Neuronal stem cell (in vitro differentiated cells): ENCODE measurements around the gene HPCAL1.

Source experiments
- DNase-seq: peaks from one replicate; pipeline ENCODE4 v3.0.0-alpha.2; 2013; ENCODE audit warnings: low spot score
- H2AFZ ChIP-seq: one replicate; pipeline ENCODE4 v1.6.1; 2013; ENCODE audit warnings: mild to moderate bottlenecking, low read length, inconsistent platforms
- H2AK5ac ChIP-seq: 2 replicates; pipeline ENCODE4 v1.6.1; 2013; ENCODE audit warnings: low read depth, mild to moderate bottlenecking, inconsistent platforms, low read length, moderate library complexity, mixed read lengths
- H2BK120ac ChIP-seq: 2 replicates; pipeline ENCODE4 v1.6.1; 2013; ENCODE audit warnings: low read depth, mild to moderate bottlenecking, inconsistent platforms, low read length, moderate library complexity, mixed read lengths
- H2BK12ac ChIP-seq: one replicate; pipeline ENCODE4 v1.6.1; 2013; ENCODE audit warnings: low read length, inconsistent platforms
- H2BK15ac ChIP-seq: 2 replicates; pipeline ENCODE4 v1.6.1; 2013; ENCODE audit warnings: mild to moderate bottlenecking, low read length, inconsistent platforms, mixed read lengths
- H2BK5ac ChIP-seq: one replicate; pipeline ENCODE4 v1.6.1; 2013; ENCODE audit warnings: inconsistent platforms, mild to moderate bottlenecking, low read length, moderate library complexity
- H3K14ac ChIP-seq: one replicate; pipeline ENCODE4 v1.6.1; 2013; ENCODE audit warnings: low read length, inconsistent platforms
- H3K18ac ChIP-seq: 2 replicates; pipeline ENCODE4 v1.6.1; 2013; ENCODE audit warnings: low read length, inconsistent platforms
- H3K23ac ChIP-seq: 2 replicates; pipeline ENCODE4 v1.6.1; 2013; ENCODE audit warnings: low read depth, mild to moderate bottlenecking, mixed read lengths, low read length, inconsistent platforms; ENCODE audit not compliant: poor library complexity
- H3K27ac ChIP-seq: replicated peaks from 3 replicates; pipeline ENCODE4 v1.5.1; 2013; ENCODE audit warnings: low read length, inconsistent platforms
- H3K27me3 ChIP-seq, 3 experiments: 2 replicates each; pipeline ENCODE4 v1.6.1; 2013; ENCODE audit warnings: low read length in 3 of 3, mild to moderate bottlenecking in 2 of 3, inconsistent platforms in 1 of 3, low read depth in 1 of 3, mixed read lengths in 1 of 3, moderate library complexity in 1 of 3; ENCODE audit not compliant: control insufficient read depth in 3 of 3, insufficient read depth in 3 of 3
- H3K36me3 ChIP-seq, 2 donors: replicated peaks in 1 of 2; 2 replicates each; pipeline ENCODE4 v1.6.1; 2013; ENCODE audit warnings: low read length in 2 of 2; ENCODE audit not compliant: control insufficient read depth in 2 of 2, insufficient read depth in 2 of 2
- H3K4ac ChIP-seq: 2 replicates; pipeline ENCODE4 v1.6.1; 2013; ENCODE audit warnings: inconsistent platforms, mild to moderate bottlenecking, low read length, moderate library complexity
- H3K4me1 ChIP-seq, 2 donors: 1 replicate in 1 of 2; 2 replicates in 1 of 2; pipeline ENCODE4 v1.6.1; 2013; ENCODE audit warnings: low read length in 2 of 2, low read depth in 1 of 2; ENCODE audit not compliant: control insufficient read depth in 2 of 2, insufficient read depth in 1 of 2
- H3K4me2 ChIP-seq: one replicate; pipeline ENCODE4 v1.6.1; 2013; ENCODE audit warnings: mild to moderate bottlenecking, low read length, inconsistent platforms; ENCODE audit not compliant: insufficient read depth, poor library complexity, severe bottlenecking
- H3K4me3 ChIP-seq, 2 donors: 2 replicates each; pipeline ENCODE4 v1.5.1; 2013; ENCODE audit warnings: low read length in 2 of 2, mild to moderate bottlenecking in 2 of 2, inconsistent platforms in 1 of 2, moderate library complexity in 1 of 2
- H3K79me1 ChIP-seq: one replicate; pipeline ENCODE4 v1.6.1; 2013; ENCODE audit warnings: low read depth, mild to moderate bottlenecking, inconsistent platforms, low read length, moderate library complexity
- H3K9ac ChIP-seq: one replicate; pipeline ENCODE4 v1.6.1; 2013; ENCODE audit warnings: mild to moderate bottlenecking, low read depth, low read length, inconsistent platforms; ENCODE audit not compliant: poor library complexity
- H3K9me3 ChIP-seq, 2 donors: replicated peaks in 1 of 2; 2 replicates each; pipeline versions ENCODE3 to v1.6.1; 2013; ENCODE audit warnings: low read length in 2 of 2, mild to moderate bottlenecking in 2 of 2, inconsistent platforms in 1 of 2, low read depth in 1 of 2, mixed read lengths in 1 of 2, moderate library complexity in 1 of 2; ENCODE audit not compliant: control insufficient read depth in 2 of 2, insufficient read depth in 1 of 2
- H4K8ac ChIP-seq: one replicate; pipeline ENCODE4 v1.6.1; 2013; ENCODE audit warnings: low read depth, mild to moderate bottlenecking, inconsistent platforms, low read length, moderate library complexity
- H4K91ac ChIP-seq: one replicate; pipeline ENCODE4 v1.6.1; 2013; ENCODE audit warnings: low read length, low read depth, mild to moderate bottlenecking, inconsistent platforms; ENCODE audit not compliant: poor library complexity
- WGBS, 2 donors: extraction: QIAGEN DNeasy Blood & Tissue Kit; methylation state at CpG; one replicate each; pipeline ENCODE4 v1.1.7; 2013; ENCODE audit warnings: missing lambda C conversion rate in 2 of 2, mixed read lengths in 1 of 2; ENCODE audit not compliant: insufficient read length in 2 of 2, insufficient replicate concordance in 1 of 2; ENCODE audit errors: extremely low coverage in 2 of 2; 5-methylcytosine and 5-hydroxymethylcytosine counted together

The HPCAL1 gene

DNA sequence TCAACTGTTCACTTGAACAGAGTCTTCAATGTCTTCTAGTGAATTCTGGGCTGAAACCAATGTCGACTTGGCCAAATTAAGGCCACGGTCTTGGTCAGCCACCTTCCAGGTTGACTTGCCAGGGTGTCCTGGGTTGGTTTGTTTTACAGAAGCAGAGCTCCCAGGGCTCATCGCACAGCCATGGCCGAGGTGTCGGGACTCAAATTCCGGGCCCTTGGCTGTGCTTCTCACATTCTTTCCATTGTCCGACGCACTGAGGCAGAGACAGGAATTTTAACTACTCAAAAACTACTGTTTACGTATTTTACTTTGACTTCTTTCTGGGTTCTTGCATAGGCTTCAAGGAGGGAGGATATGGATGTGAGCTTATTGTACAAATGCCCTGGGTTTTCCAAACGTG lies 51.7 kb downstream of the HPCAL1 start:
- WGBS, 2 donors = no CpG with 5 or more reads among the region's 10 CpGs

DNA sequence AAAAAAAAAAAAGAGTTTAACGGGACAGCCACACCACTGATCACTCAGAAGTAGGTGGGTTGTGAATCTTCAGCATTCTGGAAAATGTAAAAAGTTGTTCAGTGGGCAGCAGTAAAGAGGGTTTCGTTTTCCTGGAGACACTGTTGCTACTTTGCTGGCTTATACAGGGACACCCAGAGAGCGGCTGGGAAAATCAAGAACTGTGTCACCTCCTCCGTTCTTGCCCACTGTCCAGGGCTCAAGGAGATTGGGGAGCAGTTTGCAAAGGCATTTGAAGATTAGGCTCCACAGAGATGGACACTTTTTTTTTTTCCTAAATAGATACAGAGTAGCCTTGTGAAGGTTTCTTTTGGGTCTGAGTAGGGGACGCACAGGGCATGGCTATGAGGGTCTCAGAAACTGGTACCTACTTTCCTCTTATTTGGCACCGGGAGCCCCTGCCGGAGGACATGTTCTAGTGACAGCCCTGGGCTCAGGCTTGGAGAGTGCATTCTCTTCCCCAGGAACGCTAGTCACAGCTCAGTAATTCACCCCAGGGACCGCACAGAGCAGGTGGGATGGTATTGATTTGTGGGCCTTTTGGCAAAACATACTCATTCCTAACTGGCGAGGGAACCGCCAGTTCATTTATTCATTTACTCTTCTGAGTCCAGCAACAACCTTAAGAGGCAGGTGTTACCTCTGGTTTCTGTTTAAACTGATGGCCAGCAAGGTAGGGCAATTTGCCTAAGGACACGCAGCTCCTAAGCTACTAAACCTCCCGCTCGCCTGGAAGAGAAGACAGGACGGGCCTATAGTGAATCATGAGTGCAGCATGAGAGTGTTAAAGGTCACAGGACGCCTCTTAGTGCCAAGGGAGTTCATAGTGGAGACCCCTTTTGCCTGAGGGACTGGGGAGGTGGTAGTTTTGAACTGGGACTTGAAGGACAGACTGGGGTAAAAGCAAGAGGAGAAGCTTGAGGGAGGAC lies 53.1 kb downstream of the HPCAL1 start:
- Histone ChIP-seq H2BK15ac (no peak overlapping the region), H3K9ac (no peak overlapping the region), H3K27me3 (no peaks in the 10 kb centered on the region), H3K79me1 (no peaks in the 10 kb centered on the region), H2BK5ac (no peak overlapping the region), H2AK5ac (peak overlapping the region; percentile 11), H2AFZ (no peak overlapping the region), H3K4me3 (no peak overlapping the region), H3K14ac (no peak overlapping the region), H3K4ac (no peak overlapping the region), H3K4me1 (peaks cover 2 to 4% of the 10 kb centered on the region in 2 donors), H2BK12ac (no peak overlapping the region), H4K91ac (no peak overlapping the region), H3K23ac (no peak overlapping the region), H2BK120ac (no peak overlapping the region), H3K4me2 (no peak overlapping the region), H3K36me3 (no peaks in the 10 kb centered on the region), H3K18ac (peak overlapping the region; percentile 39), H4K8ac (no peak overlapping the region), H3K9me3 (no peaks in the 10 kb centered on the region), H3K27ac (no peak overlapping the region)
- DNase-seq = no peak
- no CpG with 5 or more reads among the region's 16 CpGs for WGBS, 2 donors

More for the DNA sequence above, 51.7 kb downstream of the HPCAL1 start:
- Histone ChIP-seq H3K79me1 (no peaks in the 10 kb centered on the region), H3K36me3 (no peaks in the 10 kb centered on the region), H3K9me3 (no peaks in the 10 kb centered on the region), H3K4me2 (no peak overlapping the region), H2BK120ac (no peak overlapping the region), H2BK5ac (no peak overlapping the region), H3K9ac (no peak overlapping the region), H3K27ac (no peak overlapping the region), H2BK12ac (no peak overlapping the region), H3K27me3 (no peaks in the 10 kb centered on the region), H4K91ac (no peak overlapping the region), H3K4me3 (no peak overlapping the region), H3K14ac (no peak overlapping the region), H3K4me1 (peaks cover 1 to 2% of the 10 kb centered on the region in 2 donors), H3K4ac (no peak overlapping the region), H2BK15ac (no peak overlapping the region), H2AFZ (no peak overlapping the region), H3K18ac (no peak overlapping the region), H3K23ac (no peak overlapping the region), H2AK5ac (no peak overlapping the region), H4K8ac (no peak overlapping the region)
- DNase-seq = no peak

DNA sequence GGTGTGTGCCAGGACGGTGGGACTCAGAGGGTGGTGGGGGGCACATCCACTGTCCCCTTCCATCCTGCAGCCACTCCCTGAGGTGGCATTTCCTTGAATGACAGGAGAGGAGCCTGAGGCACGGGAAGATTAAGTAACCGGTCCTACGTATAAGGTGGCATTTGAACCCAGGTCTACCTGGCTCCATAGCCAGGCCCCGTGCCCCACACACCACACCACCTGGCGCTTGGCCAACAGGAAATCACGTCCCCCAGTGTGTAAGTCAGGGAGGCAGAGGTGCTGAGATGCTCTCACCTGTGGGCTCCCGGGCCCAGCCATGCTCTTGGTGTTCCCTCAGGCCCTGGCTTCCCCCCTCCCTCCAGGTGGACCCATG lies 53.7 kb downstream of the HPCAL1 start:
- Histone ChIP-seq H3K14ac (no peak overlapping the region), H3K4me3 (no peak overlapping the region), H2BK120ac (no peak overlapping the region), H3K4me1 (peaks cover 2 to 6% of the 10 kb centered on the region in 2 donors), H4K91ac (no peak overlapping the region), H3K9me3 (no peaks in the 10 kb centered on the region), H3K18ac (peak overlapping the region; percentile 30), H3K4ac (no peak overlapping the region), H2BK12ac (no peak overlapping the region), H3K9ac (no peak overlapping the region), H3K27me3 (no peaks in the 10 kb centered on the region), H2BK5ac (no peak overlapping the region), H3K27ac (no peak overlapping the region), H3K4me2 (no peak overlapping the region), H2AFZ (no peak overlapping the region), H3K36me3 (no peaks in the 10 kb centered on the region), H4K8ac (no peak overlapping the region), H3K23ac (no peak overlapping the region), H2BK15ac (no peak overlapping the region), H2AK5ac (peak overlapping the region; percentile 11), H3K79me1 (no peaks in the 10 kb centered on the region)
- WGBS, 2 donors = no CpG with 5 or more reads among the region's 8 CpGs
- DNase-seq = no peak
